WTC11 (cell line): ENCODE data around the gene ZNF300.

ENCODE experiments used
- ATF2 ChIP-seq: sonication (generic); formaldehyde crosslinking; IDR thresholded peaks from 2 replicates; pipeline ENCODE4 v1.8.1; 2022; ENCODE audit warnings: low read depth, missing genetic modification reagents, borderline replicate concordance
- ATF3 ChIP-seq: sonication (generic); formaldehyde crosslinking; conservative IDR thresholded peaks from 2 replicates; pipeline ENCODE4 v1.8.1; 2022; ENCODE audit warnings: mild to moderate bottlenecking, missing genetic modification reagents
- HMGA2 ChIP-seq: fragments of 250-450 bp; sonication (Bioruptor Pico); IDR thresholded peaks from 2 replicates; pipeline ENCODE4 v1.4.0; 2021; ENCODE audit warnings: mild to moderate bottlenecking, moderate library complexity
- HMGXB4 ChIP-seq: sonication (generic); formaldehyde crosslinking; IDR thresholded peaks from 2 replicates; pipeline ENCODE4 v1.8.1; 2023; ENCODE audit warnings: mild to moderate bottlenecking, moderate library complexity, missing genetic modification reagents
- JAZF1 ChIP-seq: fragments of 250-450 bp; sonication (Bioruptor Pico); IDR thresholded peaks from 2 replicates; pipeline ENCODE4 v1.9.0; 2021; ENCODE audit warnings: moderate library complexity, mild to moderate bottlenecking, inconsistent platforms
- MLX ChIP-seq: sonication (generic); formaldehyde crosslinking; IDR thresholded peaks from 2 replicates; pipeline ENCODE4 v1.8.1; 2023; ENCODE audit warnings: mild to moderate bottlenecking, missing genetic modification reagents, moderate library complexity
- SMAD4 ChIP-seq: sonication (generic); formaldehyde crosslinking; IDR thresholded peaks from 2 replicates; pipeline ENCODE4 v1.8.0; 2022; ENCODE audit warnings: mild to moderate bottlenecking, missing genetic modification reagents
- ZNF138 ChIP-seq: sonication (generic); formaldehyde crosslinking; conservative IDR thresholded peaks from 2 replicates; pipeline ENCODE4 v1.8.1; 2022; ENCODE audit warnings: mild to moderate bottlenecking, moderate library complexity, missing genetic modification reagents
- ZNF232 ChIP-seq: sonication (generic); formaldehyde crosslinking; IDR thresholded peaks from 2 replicates; pipeline ENCODE4 v1.8.0; 2022; ENCODE audit warnings: mild to moderate bottlenecking, missing genetic modification reagents
- ZNF423 ChIP-seq: fragments of 250-450 bp; sonication (Bioruptor Pico); IDR thresholded peaks from 2 replicates; pipeline ENCODE4 v2.1.2; 2022; ENCODE audit warnings: mild to moderate bottlenecking, moderate library complexity
- TF ChIP-seq, protein P1 (sequence below): fragments of 200-600 bp; IDR thresholded peaks from 2 replicates; pipeline ENCODE4 v1.8.0; 2022; ENCODE audit warnings: antibody characterized with exemption
- TF ChIP-seq, protein P2 (sequence below): sonication (generic); formaldehyde crosslinking; IDR thresholded peaks from 2 replicates; pipeline ENCODE4 v1.8.0; 2023; ENCODE audit warnings: missing genetic modification reagents
- TF ChIP-seq, protein P3 (sequence below): sonication (generic); formaldehyde crosslinking; IDR thresholded peaks from 2 replicates; pipeline ENCODE4 v1.8.1; 2023; ENCODE audit warnings: mild to moderate bottlenecking, missing genetic modification reagents, moderate library complexity
- TF ChIP-seq, protein P4 (sequence below): sonication (generic); formaldehyde crosslinking; IDR thresholded peaks from 2 replicates; pipeline ENCODE4 v1.8.0; 2022; ENCODE audit warnings: mild to moderate bottlenecking, missing genetic modification reagents

GRCh38 chr5:150853561-150853960 lies 51.2 kb downstream of the ZNF300 start:
- TF ChIP-seq HMGXB4 (CRISPR knock-in tag) (no peak), ZNF232 (CRISPR knock-in tag) (no peak), MLX (no peak), HMGA2 (CRISPR knock-in tag) (no peak), ATF2 (CRISPR knock-in tag) (no peak), JAZF1 (CRISPR knock-in tag) (no peak), ZNF423 (CRISPR knock-in tag) (no peak), ATF3 (CRISPR knock-in tag) (no peak), SMAD4 (CRISPR knock-in tag) (no peak), ZNF138 (CRISPR knock-in tag) (no peak)
- TF ChIP-seq, protein P1, sequence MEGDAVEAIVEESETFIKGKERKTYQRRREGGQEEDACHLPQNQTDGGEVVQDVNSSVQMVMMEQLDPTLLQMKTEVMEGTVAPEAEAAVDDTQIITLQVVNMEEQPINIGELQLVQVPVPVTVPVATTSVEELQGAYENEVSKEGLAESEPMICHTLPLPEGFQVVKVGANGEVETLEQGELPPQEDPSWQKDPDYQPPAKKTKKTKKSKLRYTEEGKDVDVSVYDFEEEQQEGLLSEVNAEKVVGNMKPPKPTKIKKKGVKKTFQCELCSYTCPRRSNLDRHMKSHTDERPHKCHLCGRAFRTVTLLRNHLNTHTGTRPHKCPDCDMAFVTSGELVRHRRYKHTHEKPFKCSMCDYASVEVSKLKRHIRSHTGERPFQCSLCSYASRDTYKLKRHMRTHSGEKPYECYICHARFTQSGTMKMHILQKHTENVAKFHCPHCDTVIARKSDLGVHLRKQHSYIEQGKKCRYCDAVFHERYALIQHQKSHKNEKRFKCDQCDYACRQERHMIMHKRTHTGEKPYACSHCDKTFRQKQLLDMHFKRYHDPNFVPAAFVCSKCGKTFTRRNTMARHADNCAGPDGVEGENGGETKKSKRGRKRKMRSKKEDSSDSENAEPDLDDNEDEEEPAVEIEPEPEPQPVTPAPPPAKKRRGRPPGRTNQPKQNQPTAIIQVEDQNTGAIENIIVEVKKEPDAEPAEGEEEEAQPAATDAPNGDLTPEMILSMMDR: no peak
- TF ChIP-seq, protein P2, sequence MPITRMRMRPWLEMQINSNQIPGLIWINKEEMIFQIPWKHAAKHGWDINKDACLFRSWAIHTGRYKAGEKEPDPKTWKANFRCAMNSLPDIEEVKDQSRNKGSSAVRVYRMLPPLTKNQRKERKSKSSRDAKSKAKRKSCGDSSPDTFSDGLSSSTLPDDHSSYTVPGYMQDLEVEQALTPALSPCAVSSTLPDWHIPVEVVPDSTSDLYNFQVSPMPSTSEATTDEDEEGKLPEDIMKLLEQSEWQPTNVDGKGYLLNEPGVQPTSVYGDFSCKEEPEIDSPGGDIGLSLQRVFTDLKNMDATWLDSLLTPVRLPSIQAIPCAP (CRISPR knock-in tag): no peak
- TF ChIP-seq, protein P3, sequence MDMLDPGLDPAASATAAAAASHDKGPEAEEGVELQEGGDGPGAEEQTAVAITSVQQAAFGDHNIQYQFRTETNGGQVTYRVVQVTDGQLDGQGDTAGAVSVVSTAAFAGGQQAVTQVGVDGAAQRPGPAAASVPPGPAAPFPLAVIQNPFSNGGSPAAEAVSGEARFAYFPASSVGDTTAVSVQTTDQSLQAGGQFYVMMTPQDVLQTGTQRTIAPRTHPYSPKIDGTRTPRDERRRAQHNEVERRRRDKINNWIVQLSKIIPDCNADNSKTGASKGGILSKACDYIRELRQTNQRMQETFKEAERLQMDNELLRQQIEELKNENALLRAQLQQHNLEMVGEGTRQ: no peak
- TF ChIP-seq, protein P4, sequence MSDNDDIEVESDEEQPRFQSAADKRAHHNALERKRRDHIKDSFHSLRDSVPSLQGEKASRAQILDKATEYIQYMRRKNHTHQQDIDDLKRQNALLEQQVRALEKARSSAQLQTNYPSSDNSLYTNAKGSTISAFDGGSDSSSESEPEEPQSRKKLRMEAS (CRISPR knock-in tag): no peak
